GM19193 (cell line): ENCODE measurements around the gene GRK5.

Source experiments
- POLR2A ChIP-seq: IDR thresholded peaks from 4 replicates; pipeline ENCODE4 v1.6.1; 2011; ENCODE audit not compliant: insufficient read depth, insufficient read length; ENCODE audit errors: extremely low read depth

Gene GRK5

DNA sequence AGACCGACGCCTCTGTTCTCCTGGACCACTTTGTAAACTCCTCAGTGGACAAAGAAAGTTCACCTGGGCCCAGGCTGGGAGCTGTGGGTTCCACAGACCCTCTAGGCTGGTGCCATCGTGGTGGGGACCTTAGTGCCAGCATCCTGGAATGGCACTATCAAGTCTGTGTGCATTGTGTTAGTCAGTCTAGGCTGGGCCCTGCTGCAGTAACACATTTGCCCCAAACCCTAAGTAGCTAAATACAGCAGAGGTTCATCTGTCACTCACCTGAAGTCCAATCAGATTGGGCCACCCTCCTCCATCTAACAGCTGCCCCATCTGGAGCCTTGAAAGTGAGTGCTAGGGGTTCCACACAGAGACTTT is 224.4 kb downstream of the GRK5 start:
- no peak for TF ChIP-seq POLR2A

DNA sequence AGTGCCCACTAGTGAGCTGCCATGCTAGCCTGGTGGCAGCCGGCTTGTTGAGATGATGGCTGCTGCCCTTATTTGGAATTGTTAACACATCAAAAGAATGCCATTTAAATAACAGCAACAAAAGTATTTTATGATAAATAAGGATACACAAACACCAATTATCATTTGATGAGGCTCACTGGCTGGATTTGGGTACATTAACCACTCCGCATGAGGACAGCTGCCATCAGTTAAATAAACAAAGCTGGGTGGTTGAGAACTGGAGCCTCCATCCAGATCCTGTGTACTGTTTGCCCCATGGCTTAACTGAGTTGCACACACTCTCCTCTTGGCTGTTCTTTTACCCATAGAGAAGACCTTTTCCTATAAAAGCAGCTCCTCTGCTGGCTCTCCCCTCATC is 231.3 kb downstream of the GRK5 start:
- TF ChIP-seq POLR2A: no peak

DNA sequence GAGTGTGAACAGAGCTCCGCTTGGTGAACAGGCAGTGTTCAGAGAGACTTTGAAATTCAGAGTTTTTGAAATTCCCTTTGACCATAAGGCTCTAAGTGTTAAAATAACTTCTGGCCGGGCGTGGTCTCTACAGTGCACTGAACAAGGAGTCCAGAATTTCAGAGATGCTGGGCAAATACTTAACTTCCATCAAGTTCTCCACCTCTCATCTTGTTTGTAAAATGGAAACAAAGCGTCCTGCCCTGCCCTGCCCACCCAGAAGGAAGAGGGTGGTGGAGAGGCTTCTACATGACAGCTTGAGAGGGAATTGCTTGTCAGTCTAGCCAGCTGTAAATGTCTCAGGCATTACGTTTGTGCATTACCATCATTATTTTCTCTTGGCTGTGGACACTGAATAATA is 232.6 kb downstream of the GRK5 start:
- TF ChIP-seq POLR2A: no peak

DNA sequence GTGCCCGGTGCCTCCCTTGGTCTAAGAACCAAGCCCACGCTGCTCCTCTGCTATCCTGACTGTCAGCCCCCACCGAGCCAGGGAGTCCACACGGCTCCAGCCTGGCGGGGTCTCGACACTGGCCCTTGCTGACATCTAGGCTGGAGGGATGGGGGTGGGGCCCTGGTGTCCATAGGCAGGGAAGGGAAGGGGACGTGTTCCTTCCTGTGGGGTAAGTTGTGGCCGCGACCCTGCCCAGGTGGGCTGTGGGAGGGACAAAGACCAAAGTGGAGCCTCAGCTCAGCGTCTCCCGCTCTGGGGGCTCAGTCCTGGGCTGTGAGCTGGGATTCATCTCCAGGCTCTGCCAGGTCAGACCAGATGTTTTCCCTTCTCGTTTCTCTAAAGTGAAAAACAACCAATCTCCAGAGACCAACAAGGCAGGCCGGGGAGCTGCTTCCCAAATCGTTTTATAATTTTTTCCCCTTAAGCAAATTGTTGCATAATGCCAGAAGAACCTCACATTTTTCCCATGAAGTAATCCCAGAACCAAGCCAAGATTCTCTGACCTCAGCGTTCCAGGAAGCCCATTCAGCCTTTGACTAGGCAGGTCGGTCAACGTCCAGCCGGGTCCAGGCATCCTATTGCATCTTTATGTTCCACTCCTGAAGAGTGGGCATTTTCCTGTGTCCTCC is 233.9 kb downstream of the GRK5 start:
- TF ChIP-seq POLR2A: no peak

DNA sequence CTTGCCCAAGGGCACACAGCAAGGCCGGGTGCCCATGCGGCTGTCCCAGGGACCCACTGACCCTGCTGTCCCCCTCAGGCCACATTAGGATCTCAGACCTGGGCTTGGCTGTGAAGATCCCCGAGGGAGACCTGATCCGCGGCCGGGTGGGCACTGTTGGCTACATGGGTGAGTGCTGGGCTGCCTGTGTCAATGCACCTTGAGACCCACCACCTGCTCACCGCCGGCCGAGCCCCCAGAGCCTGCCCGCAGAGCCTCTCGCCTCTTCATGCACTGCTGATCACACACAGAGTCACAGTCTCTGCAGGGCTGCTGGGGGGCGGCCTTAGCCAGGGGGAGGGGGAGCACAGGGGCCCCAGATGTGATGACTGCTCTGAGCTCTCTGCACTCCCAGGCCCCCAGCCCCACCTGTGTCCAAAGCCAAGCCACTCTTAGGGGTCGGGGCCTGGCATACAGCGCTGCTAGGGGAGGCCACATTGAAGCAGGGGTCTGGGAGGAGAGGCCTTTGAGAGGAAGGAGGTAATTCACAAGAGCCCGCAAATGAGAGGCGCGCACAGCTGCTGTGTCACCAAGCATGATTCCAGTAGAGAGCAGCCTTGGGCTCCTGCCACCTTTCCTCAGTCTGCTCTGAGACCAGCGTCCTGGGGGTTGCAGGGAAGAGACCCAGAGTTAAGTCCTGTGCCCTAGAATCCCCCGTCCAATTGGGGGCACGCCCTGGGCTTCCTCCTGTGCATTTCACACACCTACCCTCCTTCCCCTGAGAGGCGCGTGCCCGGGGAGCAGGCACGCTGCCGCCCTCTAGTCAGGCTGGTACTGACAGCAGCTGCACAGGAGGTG is 234.8 kb downstream of the GRK5 start:
- no peak for TF ChIP-seq POLR2A

DNA sequence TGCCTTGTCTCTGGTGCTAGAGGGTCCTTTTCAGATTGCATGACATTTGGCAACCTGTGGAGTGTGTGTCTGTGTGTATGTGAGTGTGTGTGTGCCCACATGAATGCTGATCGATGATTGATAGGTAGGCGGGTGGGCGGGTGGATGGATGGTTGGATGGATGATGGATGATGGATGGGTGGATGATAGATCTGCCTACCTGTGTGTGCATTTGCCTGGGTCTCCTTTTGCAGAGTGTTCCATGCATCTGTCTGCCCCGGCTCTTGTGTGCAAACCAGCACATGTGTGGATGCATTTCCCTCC is 235.3 kb downstream of the GRK5 start:
- TF ChIP-seq POLR2A: no peak

DNA sequence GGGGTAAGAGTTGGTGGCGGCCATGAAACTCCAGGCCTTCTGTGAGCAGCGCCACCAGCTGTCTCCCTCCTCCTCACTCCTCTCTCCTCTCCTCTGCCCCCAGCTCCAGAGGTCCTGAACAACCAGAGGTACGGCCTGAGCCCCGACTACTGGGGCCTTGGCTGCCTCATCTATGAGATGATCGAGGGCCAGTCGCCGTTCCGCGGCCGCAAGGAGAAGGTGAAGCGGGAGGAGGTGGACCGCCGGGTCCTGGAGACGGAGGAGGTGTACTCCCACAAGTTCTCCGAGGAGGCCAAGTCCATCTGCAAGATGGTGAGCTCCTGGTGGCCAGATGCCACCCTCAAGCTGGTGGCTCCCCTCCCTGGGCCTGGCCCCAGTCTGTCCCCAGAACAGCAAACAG is 236.1 kb downstream of the GRK5 start:
- TF ChIP-seq POLR2A: no peak

DNA sequence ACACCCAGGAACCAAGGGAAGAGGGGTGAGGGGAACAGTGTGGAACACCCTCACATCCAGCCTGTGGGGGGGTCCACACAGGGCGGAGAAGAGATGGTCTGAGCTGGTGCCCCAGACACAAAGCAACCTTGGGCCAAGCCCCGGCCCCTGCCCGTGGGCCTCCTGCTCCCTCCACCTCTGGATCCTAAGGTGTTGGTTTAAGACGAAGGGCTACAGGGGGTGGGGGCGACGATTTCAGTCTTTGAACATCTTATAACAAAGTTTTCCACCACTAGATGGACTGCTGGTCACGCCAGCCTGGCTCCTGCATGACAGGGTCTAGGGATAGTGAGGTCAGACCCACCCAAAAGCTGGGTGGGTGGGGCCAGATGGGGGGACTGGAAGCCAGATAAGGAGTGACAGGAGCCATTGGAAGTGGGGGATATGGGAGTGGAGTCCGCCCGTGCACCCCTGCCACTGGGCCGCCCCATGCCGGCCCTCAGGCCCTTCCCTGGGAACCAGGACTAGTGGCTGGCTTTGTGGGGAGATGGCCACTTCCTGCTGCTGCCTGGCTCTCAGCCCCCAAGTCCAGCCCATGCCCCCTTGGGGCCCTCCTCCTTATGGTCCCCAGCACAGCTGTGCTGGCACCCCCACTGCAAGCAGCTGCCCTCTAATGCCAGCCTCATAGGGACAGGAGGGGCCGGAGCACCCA is 236.7 kb downstream of the GRK5 start:
- no peak for TF ChIP-seq POLR2A

DNA sequence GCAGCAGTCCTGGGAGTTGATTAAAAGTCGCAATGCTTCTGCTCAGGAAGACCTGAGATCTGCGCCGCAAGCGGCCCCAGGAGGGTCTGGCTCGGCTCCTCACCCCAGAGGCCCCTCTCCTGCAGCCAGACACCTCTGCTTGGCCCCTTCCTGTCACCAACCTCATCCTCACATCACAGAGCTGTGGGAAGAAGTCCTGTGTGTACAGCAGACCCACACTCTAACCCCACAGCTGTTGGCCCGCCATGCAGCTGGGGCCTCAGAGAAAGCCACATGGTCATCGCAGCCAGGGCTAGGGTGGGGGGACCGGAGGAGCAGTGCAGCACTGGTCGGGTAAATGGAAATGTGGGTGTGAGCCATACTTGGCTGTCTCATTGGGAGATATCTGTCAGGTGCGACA is 237.5 kb downstream of the GRK5 start:
- no peak for TF ChIP-seq POLR2A

DNA sequence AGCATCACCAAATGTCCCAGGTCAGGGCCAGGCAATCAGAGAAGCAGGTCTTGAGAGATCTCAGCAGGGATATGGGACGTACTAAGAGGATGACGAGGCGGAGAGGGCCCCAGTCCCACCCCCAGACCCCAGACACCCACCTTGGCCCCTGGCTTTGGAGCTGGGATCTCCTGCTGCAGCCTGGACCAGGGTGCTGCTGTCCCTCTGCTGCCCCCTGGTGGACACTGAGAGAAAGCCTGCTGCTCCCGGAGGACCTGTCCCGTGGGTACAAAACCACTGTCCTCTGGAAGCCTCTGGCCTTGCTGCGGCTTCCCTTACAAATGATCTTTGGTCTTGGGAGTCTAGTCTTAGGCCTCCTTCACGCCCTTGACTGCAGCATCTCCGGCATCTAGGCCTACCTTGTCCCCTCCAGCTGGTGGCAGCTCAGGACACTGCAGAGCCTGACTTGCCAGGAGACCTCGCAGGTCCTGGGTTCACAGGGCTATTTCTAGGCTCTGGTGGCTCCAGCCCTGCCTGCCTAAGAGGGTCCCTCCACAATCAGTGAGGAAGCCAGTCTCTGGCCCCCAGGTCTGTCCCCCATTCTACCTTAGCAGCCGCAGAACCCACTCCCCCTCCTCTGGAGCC is 238.1 kb downstream of the GRK5 start:
- no peak for TF ChIP-seq POLR2A

DNA sequence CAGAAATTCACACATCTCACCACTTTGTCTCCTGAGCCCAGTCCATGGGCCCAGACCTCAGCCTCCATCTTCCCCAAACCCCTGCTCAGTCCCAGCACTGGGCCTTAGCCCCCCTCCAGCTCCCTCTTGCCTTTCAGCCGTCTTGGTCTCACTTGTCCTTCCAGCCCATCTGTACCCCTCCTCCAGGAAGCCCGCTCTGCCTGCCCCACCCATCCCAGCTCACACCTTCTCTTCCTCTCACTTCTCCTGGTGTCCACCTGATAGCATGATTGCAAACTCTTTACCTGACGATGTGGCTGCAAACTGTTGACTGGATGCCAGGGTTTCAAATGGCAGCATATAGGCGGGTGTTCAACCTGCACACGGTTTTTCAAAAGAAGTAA is 238.6 kb downstream of the GRK5 start:
- no peak for TF ChIP-seq POLR2A

DNA sequence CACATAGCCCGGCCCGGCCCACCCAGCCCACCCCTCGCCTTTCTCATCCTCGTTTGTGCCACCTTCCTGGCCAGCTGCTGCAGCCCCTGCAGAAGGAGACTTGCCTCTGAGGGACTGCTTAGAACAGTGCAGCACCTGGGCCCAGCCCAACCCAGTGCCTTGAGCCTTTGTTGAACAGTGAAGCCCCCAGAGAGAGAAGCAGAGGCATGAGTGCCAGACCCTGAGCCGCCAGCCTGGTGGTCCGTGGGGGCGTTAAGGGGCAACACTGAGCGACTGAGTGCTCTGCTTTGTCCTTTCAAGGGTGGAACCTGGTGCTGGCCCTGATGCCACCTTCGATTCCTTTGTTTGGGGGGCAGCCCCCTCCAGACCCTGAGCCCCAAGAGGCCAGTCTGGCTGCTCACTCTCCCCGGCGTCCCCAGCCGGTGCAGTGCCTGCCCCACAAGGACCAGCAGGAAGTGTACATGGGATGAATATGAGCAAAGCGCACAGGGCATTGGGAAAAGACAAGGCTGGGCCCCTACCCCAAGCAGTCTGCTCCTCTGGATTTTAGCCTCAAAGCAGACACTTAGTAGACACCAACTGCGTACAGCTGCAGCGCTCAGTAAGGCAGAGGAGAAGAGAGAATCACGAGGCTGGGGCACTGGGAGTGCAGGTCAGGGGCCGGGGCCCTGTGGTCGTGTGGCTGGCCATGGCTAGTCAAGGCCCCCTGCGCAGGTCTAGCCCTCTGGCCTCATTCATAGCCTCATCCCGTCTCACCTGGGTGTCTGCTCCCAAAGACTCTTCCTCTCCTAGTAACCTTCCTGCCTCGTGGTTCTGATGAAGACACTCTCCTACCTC is 239.3 kb downstream of the GRK5 start:
- TF ChIP-seq POLR2A: no peak

DNA sequence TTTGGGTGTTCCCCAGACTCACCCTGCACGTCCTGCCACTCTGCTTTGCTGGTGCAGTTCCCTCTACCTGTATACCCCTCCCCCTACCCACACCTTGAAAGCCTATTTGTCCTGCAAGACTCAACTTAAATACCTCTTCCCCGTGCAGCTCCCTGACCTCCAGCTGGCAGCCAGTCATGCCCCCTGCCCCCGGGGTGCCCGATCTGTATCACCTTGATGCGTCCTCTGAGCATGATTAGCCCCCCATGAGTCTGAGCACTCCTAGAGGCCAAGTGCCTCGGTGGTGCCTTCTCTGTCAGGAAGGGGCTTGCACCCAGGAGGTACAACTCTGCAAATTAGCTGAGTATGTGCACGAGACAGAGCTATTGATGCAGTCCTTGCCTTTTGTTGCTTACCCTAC is 240.1 kb downstream of the GRK5 start:
- TF ChIP-seq POLR2A: no peak

DNA sequence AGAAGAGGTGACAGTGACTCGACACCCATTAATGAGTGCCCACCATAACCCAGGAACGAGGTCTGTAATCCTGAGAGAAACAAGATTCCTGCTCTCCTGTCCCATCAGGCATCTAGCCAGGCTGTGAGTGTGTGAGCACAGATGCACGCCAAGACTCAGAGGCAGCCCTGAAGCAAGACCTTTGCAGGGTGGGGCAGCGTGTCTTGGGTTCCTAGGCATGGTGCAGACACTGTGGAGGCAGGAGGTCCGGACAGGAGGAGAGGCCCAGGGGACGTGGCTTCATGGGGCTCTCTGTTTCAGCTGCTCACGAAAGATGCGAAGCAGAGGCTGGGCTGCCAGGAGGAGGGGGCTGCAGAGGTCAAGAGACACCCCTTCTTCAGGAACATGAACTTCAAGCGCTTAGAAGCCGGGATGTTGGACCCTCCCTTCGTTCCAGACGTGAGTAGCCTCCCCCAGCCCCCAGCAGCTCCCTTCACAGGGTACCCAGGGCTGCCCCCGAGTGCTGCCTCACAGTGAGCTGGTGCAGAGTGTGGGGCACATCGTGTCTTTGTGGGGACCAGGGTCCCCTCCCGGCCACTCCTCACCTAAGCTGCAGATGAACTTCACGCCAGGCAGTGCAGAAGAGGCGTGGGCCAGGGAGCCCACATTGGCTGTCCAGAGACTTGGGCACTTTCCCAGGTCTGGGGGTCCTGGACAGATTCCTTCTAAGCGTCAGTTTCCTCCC is 240.6 kb downstream of the GRK5 start:
- TF ChIP-seq POLR2A: no peak
